Measurements from ENCODE around the gene GP1BA.

The GP1BA gene

DNA sequence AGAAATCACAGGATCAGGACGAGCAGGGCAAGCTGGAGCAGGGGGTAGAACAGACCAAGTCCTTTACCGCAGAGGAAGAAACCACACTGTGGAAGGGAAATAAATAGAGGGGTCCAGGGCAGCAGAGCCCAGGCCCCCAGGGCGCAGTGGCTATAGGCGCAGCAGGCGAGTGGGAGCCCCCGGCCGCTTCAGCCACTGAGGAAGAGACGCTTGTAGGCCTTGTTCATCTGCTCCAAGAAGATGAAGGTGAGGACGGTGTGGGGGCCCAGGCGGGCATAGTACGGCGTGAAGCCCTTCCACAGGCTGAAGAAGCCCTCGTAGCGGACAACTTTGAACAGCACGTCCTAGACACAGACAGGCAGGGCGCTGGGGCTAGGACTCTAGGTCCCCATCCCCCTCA lies 5.5 kb downstream of the GP1BA start:
- no peak for DNase-seq (ENCODE audit: low read depth in 2 of 2, low spot score in 1 of 2)

- DNase-seq (ENCODE audit: low read depth in 2 of 2, low spot score in 1 of 2) = no peak
Observed at GRCh38 chr17:4938069-4938491, 6.0 kb downstream of the GP1BA start.

DNA sequence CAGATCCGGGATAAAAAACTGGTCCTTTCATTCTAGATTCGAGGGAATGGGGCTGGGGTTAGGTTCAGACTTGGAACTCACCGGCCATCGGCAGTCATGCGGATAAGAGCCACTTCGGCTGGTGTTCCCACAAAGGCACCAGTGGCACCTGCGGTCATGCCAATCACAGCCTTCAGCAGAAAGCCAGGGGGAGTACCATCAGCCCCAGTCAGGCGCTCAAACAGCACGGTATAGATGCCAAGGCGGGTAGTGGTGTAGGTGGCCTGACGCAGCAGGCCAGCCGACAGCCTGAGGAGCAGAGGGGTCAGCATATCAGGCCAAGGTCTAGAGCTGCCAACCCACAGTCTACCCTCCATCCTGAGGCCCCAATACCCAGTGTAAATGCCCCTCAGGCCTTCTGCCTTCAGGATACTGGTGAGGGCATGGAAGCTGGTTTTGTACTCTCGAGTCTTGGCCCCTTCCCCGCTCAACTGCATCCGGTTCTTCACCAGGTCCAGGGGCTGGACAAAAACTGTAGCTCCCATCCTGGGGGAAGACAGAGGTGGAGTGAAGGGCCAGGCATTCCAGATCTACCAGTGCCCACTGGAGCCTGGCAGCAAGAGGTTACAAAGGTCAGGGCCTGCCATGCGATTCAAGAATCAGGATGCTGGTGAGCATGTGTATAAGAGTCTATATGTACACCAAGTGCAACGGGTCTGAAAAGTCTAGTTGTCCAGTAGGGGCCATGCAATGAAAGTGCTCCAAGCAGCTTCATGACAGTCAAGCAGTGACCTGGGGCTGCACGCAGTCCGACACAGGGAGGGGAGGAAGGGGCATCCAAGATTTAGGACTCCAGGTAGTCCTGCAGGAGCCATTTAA lies 6.8 kb downstream of the GP1BA start:
- no peak for DNase-seq (ENCODE audit: low read depth in 2 of 2, low spot score in 1 of 2)

DNA sequence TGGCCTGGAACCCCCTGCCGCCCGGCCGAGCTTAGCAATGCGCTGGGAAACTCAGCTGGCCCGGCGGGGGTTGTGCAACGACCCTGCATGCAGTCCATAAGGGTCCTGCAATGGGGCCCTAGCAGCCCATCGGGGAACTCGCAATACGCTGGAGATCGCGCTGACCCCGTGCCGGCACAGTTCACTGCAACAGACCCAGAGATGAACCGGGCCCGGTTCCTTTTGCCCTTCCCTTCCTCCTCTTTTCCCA lies 7.4 kb downstream of the GP1BA start:
- DNase-seq (ENCODE audit: low read depth in 2 of 2, low spot score in 1 of 2) = no peak

GRCh38 chr17:4939796-4940554 lies 7.9 kb downstream of the GP1BA start, which contains the start of the genes RNF167 and SLC25A11:
Gene RNF167, plus strand, starts transcription at chr17:4940268. Its CDS starts 642 bp downstream, at chr17:4940910.
Gene SLC25A11, minus strand, starts transcription at chr17:4940046. Its CDS starts 136 bp downstream, at chr17:4939910.
- peak; percentile 79 to 91 for DNase-seq (ENCODE audit: low read depth in 2 of 2, low spot score in 1 of 2)

GRCh38 chr17:4940555-4941318 lies 8.7 kb downstream of the GP1BA start:
- DNase-seq (ENCODE audit: low read depth in 2 of 2, low spot score in 1 of 2) = no peak

DNA sequence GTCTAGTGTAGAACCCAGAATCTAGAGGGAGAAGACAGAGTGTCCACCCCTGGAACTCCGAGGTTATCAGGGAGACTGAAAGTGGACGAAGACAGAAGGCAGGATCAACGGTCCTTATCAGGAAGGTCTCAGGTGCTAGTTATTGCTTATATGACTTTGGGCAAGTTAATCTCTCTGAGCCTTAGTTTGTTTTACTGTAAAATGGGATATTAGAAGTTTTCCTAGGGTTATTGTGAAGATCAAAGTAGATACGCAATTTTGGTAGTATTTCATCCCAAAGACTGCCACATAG lies 9.2 kb downstream of the GP1BA start:
- no peak for DNase-seq (ENCODE audit: low read depth in 2 of 2, low spot score in 1 of 2)

GRCh38 chr17:4942760-4943508 lies 10.9 kb downstream of the GP1BA start:
- no peak for DNase-seq (ENCODE audit: low read depth in 2 of 2, low spot score in 1 of 2)

GRCh38 chr17:4944163-4944553 lies 12.1 kb downstream of the GP1BA start:
- no peak for DNase-seq (ENCODE audit: low read depth in 2 of 2, low spot score in 1 of 2)

DNA sequence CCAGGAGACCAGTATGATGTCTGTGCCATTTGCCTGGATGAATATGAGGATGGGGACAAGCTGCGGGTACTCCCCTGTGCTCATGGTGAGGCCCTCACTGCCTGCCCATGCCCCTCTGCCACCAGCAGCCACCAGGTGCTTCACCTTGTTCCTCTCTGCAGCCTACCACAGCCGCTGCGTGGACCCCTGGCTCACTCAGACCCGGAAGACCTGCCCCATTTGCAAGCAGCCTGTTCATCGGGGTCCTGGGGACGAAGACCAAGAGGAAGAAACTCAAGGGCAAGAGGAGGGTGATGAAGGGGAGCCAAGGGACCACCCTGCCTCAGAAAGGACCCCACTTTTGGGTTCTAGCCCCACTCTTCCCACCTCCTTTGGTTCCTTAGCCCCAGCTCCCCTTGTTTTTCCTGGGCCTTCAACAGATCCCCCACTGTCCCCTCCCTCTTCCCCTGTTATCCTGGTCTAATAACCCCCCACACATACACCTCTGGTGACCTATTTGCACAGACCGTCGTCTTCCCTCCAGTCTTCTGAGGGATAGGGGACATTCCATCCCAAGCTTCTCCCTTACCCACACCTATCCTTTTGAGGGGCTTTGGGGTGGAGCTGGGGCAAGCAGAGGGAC lies 12.6 kb downstream of the GP1BA start:
- DNase-seq (ENCODE audit: low read depth in 2 of 2, low spot score in 1 of 2) = no peak

DNA sequence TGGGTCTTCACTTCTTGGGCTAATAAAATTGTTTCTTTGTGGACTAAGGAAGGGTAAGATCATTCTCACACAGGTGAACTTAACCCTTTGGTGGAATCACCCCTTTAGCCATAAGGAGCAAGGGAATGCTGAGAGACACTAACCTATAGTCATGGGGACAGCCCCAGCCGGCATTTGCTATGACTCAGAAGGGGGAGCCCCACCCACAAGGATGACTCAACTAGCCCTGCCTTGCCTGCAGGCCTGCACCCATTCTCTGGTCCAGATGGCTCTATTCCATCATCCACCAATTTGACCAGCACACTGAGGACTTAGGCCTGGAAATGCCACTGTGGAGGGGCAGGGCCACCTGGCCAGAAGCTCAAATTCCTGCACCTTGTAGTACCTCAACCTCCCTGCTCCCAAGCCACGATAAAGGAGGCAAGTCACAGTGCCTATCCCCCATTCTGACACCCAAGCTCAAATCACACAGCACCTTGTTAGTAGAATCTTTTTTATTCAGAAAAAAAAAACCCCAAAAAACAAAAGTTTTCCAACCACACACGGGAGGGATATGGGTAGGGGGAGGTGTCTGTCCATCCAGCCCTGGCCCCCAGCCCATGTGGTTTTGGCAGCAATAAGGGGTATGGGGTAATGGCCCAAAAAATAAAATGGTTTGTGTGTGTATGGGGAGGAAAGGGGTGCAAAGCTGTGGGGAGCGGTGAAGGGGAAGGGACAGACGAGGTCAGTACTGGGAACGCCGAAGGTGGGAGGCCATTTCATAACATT lies 13.3 kb downstream of the GP1BA start:
- peak; percentile 74 to 77 for DNase-seq (ENCODE audit: low read depth in 2 of 2, low spot score in 1 of 2)

GRCh38 chr17:4945944-4946280 lies 13.8 kb downstream of the GP1BA start:
- DNase-seq (ENCODE audit: low read depth in 2 of 2, low spot score in 1 of 2) = no peak

DNA sequence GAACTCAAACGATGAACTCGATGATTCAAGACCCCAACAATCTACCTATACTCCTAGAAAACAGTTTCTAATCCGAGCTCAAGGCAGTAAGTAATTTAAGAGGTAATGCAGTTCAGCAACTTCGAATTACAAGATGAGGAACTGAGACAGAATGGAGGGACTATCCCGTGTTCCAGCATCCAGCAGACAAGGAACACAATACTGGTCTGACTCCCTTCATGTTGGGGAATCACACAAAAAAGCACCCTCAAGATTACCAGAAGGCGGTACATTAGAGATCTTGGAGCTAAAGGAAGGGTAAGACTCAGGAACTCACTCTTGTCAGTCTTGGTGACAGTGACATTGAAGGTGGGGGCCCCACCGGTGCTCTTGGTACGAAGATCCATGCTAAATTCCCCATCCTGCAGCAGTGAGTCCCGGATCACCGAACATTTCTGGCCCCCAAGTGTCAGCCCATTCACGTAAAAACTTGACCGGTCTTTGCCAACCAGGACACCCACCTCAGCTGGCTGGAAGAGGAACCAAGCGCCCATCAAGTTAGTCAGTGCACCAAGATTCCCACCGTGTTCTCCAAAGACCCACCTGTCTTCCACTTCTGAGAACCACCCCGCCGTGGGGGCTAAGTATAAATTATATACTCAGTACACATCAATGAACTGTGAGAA lies 14.4 kb downstream of the GP1BA start:
- no peak for DNase-seq (ENCODE audit: low read depth in 2 of 2, low spot score in 1 of 2)

DNA sequence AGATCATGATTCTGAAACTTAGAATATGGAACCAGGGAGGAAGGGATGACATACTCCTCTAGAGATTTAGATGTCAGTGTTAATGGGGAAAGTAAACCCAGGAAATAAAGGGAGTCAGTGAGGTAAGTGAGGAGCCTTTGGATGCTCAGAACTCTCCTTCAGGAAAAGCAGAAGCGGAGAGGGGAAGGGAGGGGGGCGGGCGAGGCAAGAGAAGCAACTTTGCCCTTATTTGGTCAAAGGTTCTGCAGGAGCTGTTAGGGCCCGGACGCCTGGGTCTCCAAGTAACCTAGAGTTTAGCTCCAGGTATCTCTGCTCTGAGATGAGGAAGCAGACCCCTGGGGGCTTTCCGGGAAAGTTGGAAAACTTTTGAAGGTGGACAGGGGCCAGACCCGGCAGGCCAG lies 14.9 kb downstream of the GP1BA start:
- DNase-seq (ENCODE audit: low read depth in 2 of 2, low spot score in 1 of 2) = no peak

DNA sequence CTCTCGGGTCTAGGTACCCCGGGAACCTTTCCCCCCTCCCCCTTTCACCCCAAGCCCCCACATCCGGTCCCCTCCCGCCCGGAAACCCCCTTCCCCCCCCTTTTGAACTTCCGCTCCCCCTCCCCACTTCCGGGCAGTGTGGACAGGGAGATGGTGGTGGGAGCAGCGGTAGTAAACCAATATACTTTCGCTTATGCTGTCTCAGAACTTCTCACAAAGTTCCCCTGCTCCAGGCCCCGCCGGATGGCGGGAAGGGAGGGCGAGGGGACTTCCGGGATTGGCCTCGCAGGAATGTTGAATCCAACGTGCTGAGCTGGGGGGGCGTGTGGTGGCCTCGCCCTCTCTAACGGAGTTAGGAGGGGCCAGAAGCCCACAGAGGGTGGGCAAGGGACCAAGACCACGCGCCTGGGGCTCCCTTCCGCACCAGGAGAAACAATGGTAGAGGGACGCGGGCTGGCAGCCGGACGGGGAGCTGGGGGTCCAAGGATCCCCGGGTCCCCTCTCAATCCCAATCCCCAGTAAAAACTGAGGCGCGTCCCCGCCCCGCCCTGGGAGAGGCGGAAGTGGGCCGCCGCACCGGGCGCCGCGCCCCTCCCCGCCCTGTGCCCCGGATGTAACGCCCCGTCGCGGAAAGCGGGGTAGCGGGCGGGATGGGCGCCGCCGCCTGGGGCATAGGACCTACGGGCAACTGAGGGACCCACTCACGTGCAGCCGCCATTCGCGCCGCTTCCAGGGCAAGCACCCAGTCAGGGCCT lies 15.5 kb downstream of the GP1BA start:
- no peak for DNase-seq (ENCODE audit: low read depth in 2 of 2, low spot score in 1 of 2)

GRCh38 chr17:4948166-4948930 lies 16.3 kb downstream of the GP1BA start, which contains the start of gene PFN1:
Gene PFN1, minus strand, starts transcription at chr17:4948530. Its CDS starts 136 bp downstream, at chr17:4948394.
- DNase-seq (ENCODE audit: low read depth in 2 of 2, low spot score in 1 of 2) = peak; percentile 81 to 83

DNA sequence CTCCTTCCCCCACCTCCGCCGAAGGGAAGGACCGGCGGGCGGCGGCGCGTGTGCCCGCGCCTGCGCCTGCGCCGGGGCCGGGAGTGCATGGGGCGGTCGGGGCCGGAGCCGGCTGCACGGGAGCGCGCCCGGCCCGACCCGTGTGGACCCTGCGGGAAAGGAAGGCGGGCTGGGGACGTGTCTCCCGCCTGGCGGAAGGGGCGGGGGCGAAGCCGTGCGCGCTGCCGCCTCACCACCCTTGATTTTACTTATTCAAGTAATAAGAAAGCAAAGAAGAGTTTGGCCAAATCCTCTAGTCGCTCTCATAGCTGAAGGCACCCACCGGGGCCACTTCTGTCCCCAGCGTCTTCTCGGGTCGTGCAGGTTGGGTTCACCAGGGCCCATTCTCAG lies 16.8 kb downstream of the GP1BA start:
- no peak for DNase-seq (ENCODE audit: low read depth in 2 of 2, low spot score in 1 of 2)

Data from stimulated activated CD8-positive, alpha-beta memory T cell treated with anti-CD3 and anti-CD28 coated beads, Interleukin-4, amount 100 ng/mL, for 4 hours (primary cell).